Measurements from ENCODE around the gene RAPGEF3.

RAPGEF3 gene

GRCh38 chr12:47744005-47744651, 14.6 kb downstream of the RAPGEF3 start:
- POLR2A ChIA-PET, result interaction anchor here (1.1 to 4.0 kb wide), 4 partner anchors 23 to 161 kb away, joined by 3 to 34 read pairs (median 6); partner anchors contain the start of gene VDR
- TF ChIP-seq ZNF654 (tag by site-specific recombination; IDR thresholded peaks at IDR 0.05; ENCODE audit: low read depth), result peak; percentile 56
- TF ChIP-seq ZNF37A (tag by site-specific recombination; IDR thresholded peaks at IDR 0.05), result no peak
- TF ChIP-seq CTCF (tag by site-specific recombination; IDR thresholded peaks at IDR 0.05), result peak; percentile 51; the same call in 1 of the 2 replicates
- no peak for TF ChIP-seq IKZF3 (tag by site-specific recombination; IDR thresholded peaks at IDR 0.05)
- TF ChIP-seq ZNF2 (tag by site-specific recombination; IDR thresholded peaks at IDR 0.05), result peak; percentile 92
- no peak for TF ChIP-seq HOXD13 (CRISPR knock-in tag; IDR thresholded peaks at IDR 0.05; ENCODE audit: borderline replicate concordance)
- no peak for TF ChIP-seq ZFHX2 (tag by site-specific recombination; conservative IDR thresholded peaks at IDR 0.05)
- TF ChIP-seq ZNF302 (tag by site-specific recombination; IDR thresholded peaks at IDR 0.05; ENCODE audit: low read depth), result no peak
- TF ChIP-seq ZNF549 (tag by site-specific recombination; IDR thresholded peaks at IDR 0.05), result no peak
- TF ChIP-seq ZNF311 (tag by site-specific recombination; IDR thresholded peaks at IDR 0.05; ENCODE audit: borderline replicate concordance), result no peak
- no peak for TF ChIP-seq EGR2 (tag by site-specific recombination; IDR thresholded peaks at IDR 0.05; ENCODE audit: low read depth)
- no peak for TF ChIP-seq ZNF404 (tag by site-specific recombination; IDR thresholded peaks at IDR 0.05)
- no peak for TF ChIP-seq ZNF610 (tag by site-specific recombination; IDR thresholded peaks at IDR 0.05; ENCODE audit: borderline replicate concordance)
- TF ChIP-seq WT1 (tag by site-specific recombination; IDR thresholded peaks at IDR 0.05), result no peak
- TF ChIP-seq ZNF768 (tag by site-specific recombination; IDR thresholded peaks at IDR 0.05), result peak; percentile 87; the same call in 1 of the 2 replicates
- TF ChIP-seq SALL2 (tag by site-specific recombination; IDR thresholded peaks at IDR 0.05; ENCODE audit: borderline replicate concordance), result no peak
- TF ChIP-seq ZEB2 (tag by site-specific recombination; IDR thresholded peaks at IDR 0.05), result peak; percentile 93
- TF ChIP-seq ZBTB26 (tag by site-specific recombination; optimal IDR thresholded peaks at IDR 0.05), result no peak

GRCh38 chr12:47743311-47743860, 15.3 kb downstream of the RAPGEF3 start:
- ChIA-PET POLR2A (interaction anchor here (1.0 to 4.0 kb wide), 6 partner anchors 24 to 162 kb away, joined by 3 to 34 read pairs (median 4); partner anchors contain the start of gene VDR), CTCF (interaction anchor here (0.7 to 13.5 kb wide), 28 partner anchors 14 to 439 kb away, joined by 3 to 784 read pairs (median 5); partner anchors contain the start of genes ENDOU, HDAC7, RAPGEF3 and SLC48A1)
- TF ChIP-seq GLIS1 (tag by site-specific recombination; IDR thresholded peaks at IDR 0.05) (0 out of 2 replicates have a peak, but pooled peaks have one; percentile 3), ZSCAN16 (tag by site-specific recombination; IDR thresholded peaks at IDR 0.05) (no peak)
- no peak overlapping the region for H3K4me3 ChIP-seq (ENCODE audit: low read depth, low read length)
- H3K27ac ChIP-seq (ENCODE audit: extremely low read depth, low read depth, low read length), result no peak overlapping the region
- no peaks in the 10 kb centered on the region for H3K9me3 ChIP-seq (ENCODE audit: control insufficient read depth, insufficient read depth, low read depth, low read length)
- no peaks in the 10 kb centered on the region for H3K36me3 ChIP-seq (ENCODE audit: control insufficient read depth in 2 of 2, insufficient read depth in 1 of 2, low read length in 2 of 2)
- no peaks in the 10 kb centered on the region for H3K4me1 ChIP-seq (ENCODE audit: control insufficient read depth, insufficient read depth, low read length)

More at GRCh38 chr12:47744005-47744651, 14.6 kb downstream of the RAPGEF3 start:
- H3K9me3 ChIP-seq (ENCODE audit: control insufficient read depth, insufficient read depth, low read depth, low read length), result no peaks in the 10 kb centered on the region
- CTCF ChIA-PET, result interaction anchor here (0.6 to 13.5 kb wide), 22 partner anchors 8 to 457 kb away, joined by 3 to 784 read pairs (median 4); partner anchors contain the start of genes ENDOU, HDAC7, RAPGEF3 and SLC48A1
- no peaks in the 10 kb centered on the region for H3K36me3 ChIP-seq (ENCODE audit: control insufficient read depth in 2 of 2, insufficient read depth in 1 of 2, low read length in 2 of 2)
- H3K4me3 ChIP-seq (ENCODE audit: low read depth, low read length), result no peak overlapping the region
- H3K27ac ChIP-seq (ENCODE audit: extremely low read depth, low read depth, low read length), result no peak overlapping the region
- H3K4me1 ChIP-seq (ENCODE audit: control insufficient read depth, insufficient read depth, low read length), result no peaks in the 10 kb centered on the region
